ENCODE results near the gene ACTR3C. TPM values are rescaled to one million over a fixed set of nuclear protein-coding genes. Genes with fewer than 3 reads are reported as not detected.
A peak's percentile ranks its signal among the peaks of the same experiment; 100 is the strongest.

The ACTR3C gene
- total and polyA plus RNA-seq, 2 of the 13 experiments (the other 11 are each of a cell fraction or from before 2014, with no cell fraction given), result 3.8 to 7.5 TPM

- TF ChIP-seq ZNF816 (CRISPR knock-in tag; IDR thresholded peaks at IDR 0.05; ENCODE audit: borderline replicate concordance) (no peak), SPEN (CRISPR knock-in tag; IDR thresholded peaks at IDR 0.05; ENCODE audit: low read depth) (no peak), NFRKB (IDR thresholded peaks at IDR 0.05) (no peak), KLF16 (CRISPR knock-in tag; IDR thresholded peaks at IDR 0.05) (no peak), KAT8 (CRISPR knock-in tag; IDR thresholded peaks at IDR 0.05) (0 out of 2 replicates have a peak, but pooled peaks have one; percentile 52), THYN1 (CRISPR knock-in tag; IDR thresholded peaks at IDR 0.05; ENCODE audit: borderline replicate concordance, low read depth) (no peak; the same call in 1 of the 2 replicates), SMC3 (IDR thresholded peaks at IDR 0.05; ENCODE audit: low read length) (no peak), ZNF775 (CRISPR knock-in tag; IDR thresholded peaks at IDR 0.05; ENCODE audit: borderline replicate concordance) (no peak), FLYWCH1 (CRISPR knock-in tag; IDR thresholded peaks at IDR 0.05) (no peak), ZNF619 (CRISPR knock-in tag; IDR thresholded peaks at IDR 0.05) (no peak), ZMYM4 (CRISPR knock-in tag; IDR thresholded peaks at IDR 0.05) (no peak), CEBPZ (IDR thresholded peaks at IDR 0.05; ENCODE audit: low read length) (no peak), KMT2A (CRISPR knock-in tag; IDR thresholded peaks at IDR 0.05) (0 out of 2 replicates have a peak, but pooled peaks have one; percentile 39)
- TF ChIP-seq, protein P1, sequence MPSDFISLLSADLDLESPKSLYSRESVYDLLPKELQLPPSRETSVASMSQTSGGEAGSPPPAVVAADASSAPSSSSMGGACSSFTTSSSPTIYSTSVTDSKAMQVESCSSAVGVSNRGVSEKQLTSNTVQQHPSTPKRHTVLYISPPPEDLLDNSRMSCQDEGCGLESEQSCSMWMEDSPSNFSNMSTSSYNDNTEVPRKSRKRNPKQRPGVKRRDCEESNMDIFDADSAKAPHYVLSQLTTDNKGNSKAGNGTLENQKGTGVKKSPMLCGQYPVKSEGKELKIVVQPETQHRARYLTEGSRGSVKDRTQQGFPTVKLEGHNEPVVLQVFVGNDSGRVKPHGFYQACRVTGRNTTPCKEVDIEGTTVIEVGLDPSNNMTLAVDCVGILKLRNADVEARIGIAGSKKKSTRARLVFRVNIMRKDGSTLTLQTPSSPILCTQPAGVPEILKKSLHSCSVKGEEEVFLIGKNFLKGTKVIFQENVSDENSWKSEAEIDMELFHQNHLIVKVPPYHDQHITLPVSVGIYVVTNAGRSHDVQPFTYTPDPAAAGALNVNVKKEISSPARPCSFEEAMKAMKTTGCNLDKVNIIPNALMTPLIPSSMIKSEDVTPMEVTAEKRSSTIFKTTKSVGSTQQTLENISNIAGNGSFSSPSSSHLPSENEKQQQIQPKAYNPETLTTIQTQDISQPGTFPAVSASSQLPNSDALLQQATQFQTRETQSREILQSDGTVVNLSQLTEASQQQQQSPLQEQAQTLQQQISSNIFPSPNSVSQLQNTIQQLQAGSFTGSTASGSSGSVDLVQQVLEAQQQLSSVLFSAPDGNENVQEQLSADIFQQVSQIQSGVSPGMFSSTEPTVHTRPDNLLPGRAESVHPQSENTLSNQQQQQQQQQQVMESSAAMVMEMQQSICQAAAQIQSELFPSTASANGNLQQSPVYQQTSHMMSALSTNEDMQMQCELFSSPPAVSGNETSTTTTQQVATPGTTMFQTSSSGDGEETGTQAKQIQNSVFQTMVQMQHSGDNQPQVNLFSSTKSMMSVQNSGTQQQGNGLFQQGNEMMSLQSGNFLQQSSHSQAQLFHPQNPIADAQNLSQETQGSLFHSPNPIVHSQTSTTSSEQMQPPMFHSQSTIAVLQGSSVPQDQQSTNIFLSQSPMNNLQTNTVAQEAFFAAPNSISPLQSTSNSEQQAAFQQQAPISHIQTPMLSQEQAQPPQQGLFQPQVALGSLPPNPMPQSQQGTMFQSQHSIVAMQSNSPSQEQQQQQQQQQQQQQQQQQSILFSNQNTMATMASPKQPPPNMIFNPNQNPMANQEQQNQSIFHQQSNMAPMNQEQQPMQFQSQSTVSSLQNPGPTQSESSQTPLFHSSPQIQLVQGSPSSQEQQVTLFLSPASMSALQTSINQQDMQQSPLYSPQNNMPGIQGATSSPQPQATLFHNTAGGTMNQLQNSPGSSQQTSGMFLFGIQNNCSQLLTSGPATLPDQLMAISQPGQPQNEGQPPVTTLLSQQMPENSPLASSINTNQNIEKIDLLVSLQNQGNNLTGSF (CRISPR knock-in tag; IDR thresholded peaks at IDR 0.05), result no peak
Observed at GRCh38 chr7:150368884-150369747, 45.8 kb upstream of the ACTR3C start (continued).

Data from HepG2 (cell line).